Gastroesophageal sphincter (tissue), 4 donors: Measurements from ENCODE around the gene L1CAM. TPM values are rescaled to one million over a fixed set of nuclear protein-coding genes. Genes with fewer than 3 reads are reported as not detected.

Source experiments
- ATAC-seq: fragments of 150-250 bp; one replicate; pipeline ENCODE4 v1.9.1; 2016; ENCODE audit warnings: mild to moderate bottlenecking, moderate library complexity
- H3K27ac ChIP-seq, 4 donors: fragments of 200-600 bp; sonication (generic) in 3 of 4; 1 replicate in 3 of 4; 2 replicates in 1 of 4; pipeline ENCODE4 v1.5.1; 2016 to 2019
- H3K27me3 ChIP-seq: fragments of 200-600 bp; sonication (generic); one replicate; pipeline ENCODE4 v1.5.1; 2019
- H3K36me3 ChIP-seq, 2 donors: fragments of 200-600 bp; sonication (generic); one replicate each; pipeline ENCODE4 v1.5.1; 2019; ENCODE audit warnings: control low read depth in 1 of 2
- H3K4me1 ChIP-seq, 3 donors: fragments of 200-600 bp; sonication (generic); 1 replicate in 2 of 3; 2 replicates in 1 of 3; pipeline ENCODE4 v1.5.1; 2016 to 2019; ENCODE audit warnings: control low read depth in 2 of 3
- H3K4me3 ChIP-seq, 2 donors: fragments of 200-600 bp; sonication (generic); one replicate each; pipeline ENCODE4 v1.5.1; 2019; ENCODE audit warnings: mild to moderate bottlenecking in 1 of 2, moderate library complexity in 1 of 2
- H3K9me3 ChIP-seq, 3 donors: fragments of 200-600 bp; sonication (generic); one replicate each; pipeline ENCODE4 v1.5.1; 2017 to 2019; ENCODE audit warnings: control low read depth in 2 of 3
- EP300 ChIP-seq: sonication (generic); formaldehyde crosslinking; IDR thresholded peaks from one replicate; pipeline ENCODE4 v1.6.1; 2017; ENCODE audit warnings: antibody characterized with exemption, mild to moderate bottlenecking
- POLR2A ChIP-seq, 2 donors: fragments of 450-650 bp; IDR thresholded peaks; one replicate each; pipeline ENCODE4 v1.6.1; 2017; ENCODE audit warnings: antibody characterized with exemption in 2 of 2, mild to moderate bottlenecking in 2 of 2, moderate library complexity in 1 of 2
- POLR2AphosphoS5 ChIP-seq: sonication (generic); formaldehyde crosslinking; IDR thresholded peaks from one replicate; pipeline ENCODE4 v1.6.1; 2017; ENCODE audit warnings: antibody characterized with exemption
- WGBS, 2 donors: methylation state at CpG; one replicate each; pipeline ENCODE4 v1.1.5; 2018; ENCODE audit warnings: low coverage in 1 of 2; 5-methylcytosine and 5-hydroxymethylcytosine counted together
- total RNA-seq, 4 donors: library from RNA; depleted of rRNA; stranded (reverse); fragments of >200 nt; gene quantifications; one replicate each; pipeline ENCODE4 v1.1.0, GENCODE V29; 2016
- TF ChIP-seq, protein P1 (sequence below), 4 experiments: fragments of 200-600 bp in 2 of 4; fragments of 450-650 bp in 2 of 4; sonication (generic) in 1 of 4; IDR thresholded peaks; one replicate each; pipeline ENCODE4 v1.5.1; 2017 to 2019; ENCODE audit warnings: antibody characterized with exemption in 4 of 4, mild to moderate bottlenecking in 2 of 4, moderate library complexity in 2 of 4

The L1CAM gene
- total RNA-seq, 4 donors from 2014 or later: 16.2 to 53.3 (median 26.7) TPM

DNA sequence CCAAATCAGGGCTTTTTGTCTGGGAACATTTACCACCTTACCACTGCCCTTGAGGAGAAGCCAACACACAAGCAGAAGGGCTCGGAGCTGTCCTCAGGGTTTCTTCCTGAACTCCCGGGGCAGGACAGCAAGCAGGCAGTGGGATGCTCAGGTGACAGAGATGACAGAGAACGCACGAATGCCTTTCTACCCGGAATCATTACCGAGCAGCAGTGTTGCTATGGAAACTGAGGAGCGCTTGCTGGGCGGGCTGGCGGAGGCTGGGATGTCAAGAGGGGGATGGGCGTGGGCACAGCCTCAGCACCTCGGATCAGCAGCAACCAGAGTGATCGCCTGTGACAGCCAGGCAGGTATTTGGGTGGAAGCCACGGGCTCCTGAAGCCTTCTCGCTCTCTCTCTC lies 73.8 kb downstream of the L1CAM start:
- Histone ChIP-seq H3K4me1 (no peaks in the 10 kb centered on the region), H3K36me3 (no peaks in the 10 kb centered on the region), H3K27me3 (no peaks in the 10 kb centered on the region), H3K27ac (no peak overlapping the region), H3K4me3 (no peak overlapping the region), H3K9me3 (no peaks in the 10 kb centered on the region)
- no peak for ATAC-seq
- WGBS, 2 donors: 50% methylated on average over 2 of the region's 14 CpGs; no CpG with 5 or more reads in 1 of the 2 donors
- TF ChIP-seq, protein P1, sequence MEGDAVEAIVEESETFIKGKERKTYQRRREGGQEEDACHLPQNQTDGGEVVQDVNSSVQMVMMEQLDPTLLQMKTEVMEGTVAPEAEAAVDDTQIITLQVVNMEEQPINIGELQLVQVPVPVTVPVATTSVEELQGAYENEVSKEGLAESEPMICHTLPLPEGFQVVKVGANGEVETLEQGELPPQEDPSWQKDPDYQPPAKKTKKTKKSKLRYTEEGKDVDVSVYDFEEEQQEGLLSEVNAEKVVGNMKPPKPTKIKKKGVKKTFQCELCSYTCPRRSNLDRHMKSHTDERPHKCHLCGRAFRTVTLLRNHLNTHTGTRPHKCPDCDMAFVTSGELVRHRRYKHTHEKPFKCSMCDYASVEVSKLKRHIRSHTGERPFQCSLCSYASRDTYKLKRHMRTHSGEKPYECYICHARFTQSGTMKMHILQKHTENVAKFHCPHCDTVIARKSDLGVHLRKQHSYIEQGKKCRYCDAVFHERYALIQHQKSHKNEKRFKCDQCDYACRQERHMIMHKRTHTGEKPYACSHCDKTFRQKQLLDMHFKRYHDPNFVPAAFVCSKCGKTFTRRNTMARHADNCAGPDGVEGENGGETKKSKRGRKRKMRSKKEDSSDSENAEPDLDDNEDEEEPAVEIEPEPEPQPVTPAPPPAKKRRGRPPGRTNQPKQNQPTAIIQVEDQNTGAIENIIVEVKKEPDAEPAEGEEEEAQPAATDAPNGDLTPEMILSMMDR (IDR thresholded peaks at IDR 0.05): no peak
- no peak for TF ChIP-seq POLR2A (IDR thresholded peaks at IDR 0.05)
- no peak for TF ChIP-seq EP300
- TF ChIP-seq POLR2AphosphoS5: no peak

Other genes starting within 250 kb of the L1CAM start
- not detected for gene DUSP9, start 239.0 kb downstream of the L1CAM start, total RNA-seq
- gene PNCK, start 212.4 kb downstream of the L1CAM start, total RNA-seq: 10 to 100 TPM; 14.4 to 55.9 (median 30.1) TPM
- 10 to 100 TPM; 25.3 to 86.6 (median 37.9) TPM for gene SLC6A8, start 198.2 kb downstream of the L1CAM start, total RNA-seq
- gene BCAP31, start 161.8 kb downstream of the L1CAM start, total RNA-seq: 100 to 1,000 TPM in 2 of 4 donors, 10 to 100 TPM in 2; 76.1 to 125 (median 104) TPM
- gene ABCD1, start 161.3 kb downstream of the L1CAM start, total RNA-seq: 10 to 100 TPM; 14.4 to 38.8 (median 22.0) TPM
- gene PLXNB3, start 121.9 kb downstream of the L1CAM start, total RNA-seq: 10 to 100 TPM in 3 of 4 donors, 1 to 10 TPM in 1; 9.2 to 19.2 (median 16.8) TPM
- 1 to 10 TPM in 3 of 4 donors, not detected in 1; 3.0 to 4.7 (median 4.4) TPM for gene SRPK3, start 105.1 kb downstream of the L1CAM start, total RNA-seq
- gene IDH3G, start 91.8 kb downstream of the L1CAM start, total RNA-seq: 100 to 1,000 TPM in 1 of 4 donors, 10 to 100 TPM in 3; 55.5 to 104 (median 59.7) TPM
- 100 to 1,000 TPM in 2 of 4 donors, 10 to 100 TPM in 2; 75.8 to 126 (median 110) TPM for gene SSR4, start 91.5 kb downstream of the L1CAM start, total RNA-seq
- 10 to 100 TPM; 10.6 to 48.5 (median 26.4) TPM for gene PDZD4, start 55.6 kb downstream of the L1CAM start, total RNA-seq
- gene AVPR2, start 18.5 kb upstream of the L1CAM start, total RNA-seq: 1 to 10 TPM in 3 of 4 donors, under 1 TPM in 1; 0.81 to 7.9 (median 3.8) TPM
- 10 to 100 TPM; 10.9 to 26.0 (median 18.1) TPM for gene ARHGAP4, start 40.1 kb upstream of the L1CAM start, total RNA-seq
- gene NAA10, start 48.9 kb upstream of the L1CAM start, total RNA-seq: 100 to 1,000 TPM in 1 of 4 donors, 10 to 100 TPM in 3; 68.3 to 103 (median 89.2) TPM
- 10 to 100 TPM in 3 of 4 donors, 1 to 10 TPM in 1; 8.1 to 15.0 (median 12.5) TPM for gene RENBP, start 58.5 kb upstream of the L1CAM start, total RNA-seq
- gene HCFC1, start 85.6 kb upstream of the L1CAM start, total RNA-seq: 10 to 100 TPM; 32.9 to 94.4 (median 43.1) TPM
- gene TMEM187, start 86.6 kb upstream of the L1CAM start, total RNA-seq: 1 to 10 TPM; 1.5 to 9.5 (median 5.4) TPM
- gene IRAK1, start 133.7 kb upstream of the L1CAM start, total RNA-seq: 10 to 100 TPM; 33.0 to 84.7 (median 41.6) TPM
- gene MECP2, start 211.5 kb upstream of the L1CAM start, total RNA-seq: 10 to 100 TPM; 65.1 to 87.8 (median 82.5) TPM